ENCODE results near the gene SEC14L5.

DNA sequence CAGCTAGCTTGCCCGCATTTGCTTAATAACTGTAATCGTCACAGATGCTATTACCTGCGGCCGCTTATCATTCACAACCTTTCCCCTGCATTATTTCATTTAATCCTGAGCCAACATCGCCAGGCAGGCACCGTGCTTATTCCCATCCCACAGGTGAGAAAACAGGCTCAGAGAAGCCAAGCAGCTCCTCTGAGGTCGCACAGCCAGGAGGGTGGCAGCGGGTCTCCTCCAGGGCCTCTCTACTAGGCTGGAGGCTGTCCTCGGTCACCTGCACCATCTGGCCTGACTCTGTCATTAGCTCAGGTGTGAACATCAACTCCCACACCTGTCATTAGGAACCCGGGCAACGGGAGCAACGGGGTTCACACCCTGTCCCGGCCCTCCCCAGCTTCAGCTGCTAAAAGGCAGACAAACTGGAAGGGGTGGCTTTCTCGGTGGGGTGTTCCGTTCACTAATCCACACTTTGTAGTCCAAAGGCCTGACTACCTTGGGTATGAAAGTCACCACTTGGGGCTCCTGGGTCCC lies 24.2 kb upstream of the SEC14L5 start:
- TF ChIP-seq CTCF (IDR thresholded peaks at IDR 0.05; ENCODE audit: poor library complexity): no peak
- no peak for TF ChIP-seq EZH2phosphoT487 (IDR thresholded peaks at IDR 0.05; ENCODE audit: low read depth, severe bottlenecking, unreplicated experiment)
- no peak for TF ChIP-seq EZH2 (IDR thresholded peaks at IDR 0.05; ENCODE audit: borderline replicate concordance)
